Hepatocyte (in vitro differentiated cells): ENCODE data around the gene UBE2E1.

Experiments
- CTCF ChIP-seq: fragments of 200-600 bp; sonication (generic); IDR thresholded peaks from 2 replicates; pipeline ENCODE4 v1.5.1; 2016; ENCODE audit warnings: antibody characterized with exemption, mild to moderate bottlenecking; ENCODE audit not compliant: poor library complexity
- EZH2 ChIP-seq: fragments of 200-600 bp; sonication (generic); IDR thresholded peaks from 2 replicates; pipeline ENCODE4 v1.6.1; 2016; ENCODE audit warnings: antibody characterized with exemption, mild to moderate bottlenecking, borderline replicate concordance
- EZH2phosphoT487 ChIP-seq: fragments of 200-600 bp; sonication (generic); IDR thresholded peaks from one replicate; pipeline ENCODE4 v1.6.1; 2018; ENCODE audit warnings: antibody characterized with exemption, mild to moderate bottlenecking, low read depth, moderate library complexity; ENCODE audit not compliant: unreplicated experiment, severe bottlenecking

GRCh38 chr3:23886311-23886710 lies 80.6 kb downstream of the UBE2E1 start:
- TF ChIP-seq EZH2 (no peak), CTCF (no peak), EZH2phosphoT487 (no peak)
